ENCODE measurements around the gene FILIP1.

The FILIP1 gene

DNA sequence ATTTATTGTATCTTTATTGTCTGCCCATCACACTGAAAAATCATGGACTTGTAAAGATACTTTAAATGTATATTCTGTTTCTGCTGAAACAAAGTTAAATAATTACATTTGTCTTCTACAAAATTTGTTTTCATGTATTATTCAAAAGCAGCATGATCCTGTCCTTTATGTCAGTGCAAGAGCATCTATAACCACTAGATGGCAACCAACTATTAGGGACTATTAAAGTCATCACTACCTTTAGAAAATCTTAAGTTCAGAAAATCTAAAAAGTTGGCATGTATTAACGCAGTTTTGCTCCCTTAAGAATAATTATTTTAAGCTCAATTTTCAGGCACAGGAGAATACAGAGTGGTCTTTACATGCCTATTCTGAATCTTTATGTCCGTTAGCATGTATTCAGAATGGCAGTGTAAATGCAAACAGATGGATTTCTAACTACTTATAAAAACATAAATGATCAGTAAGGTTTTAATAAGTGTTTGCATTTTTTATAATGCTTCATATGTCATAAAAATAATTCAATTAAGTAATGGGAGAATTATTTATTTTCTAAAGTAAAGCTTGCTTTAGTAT, 226.8 kb downstream of the FILIP1 start:
- in situ Hi-C loops (cut with MboI; ENCODE audit: low pct_unique_long_range_greater_than_20kb, low sequenced_read_pairs, unreplicated experiment): no loop called here
- DNase-seq (ENCODE audit: low spot score): peak; percentile 39

DNA sequence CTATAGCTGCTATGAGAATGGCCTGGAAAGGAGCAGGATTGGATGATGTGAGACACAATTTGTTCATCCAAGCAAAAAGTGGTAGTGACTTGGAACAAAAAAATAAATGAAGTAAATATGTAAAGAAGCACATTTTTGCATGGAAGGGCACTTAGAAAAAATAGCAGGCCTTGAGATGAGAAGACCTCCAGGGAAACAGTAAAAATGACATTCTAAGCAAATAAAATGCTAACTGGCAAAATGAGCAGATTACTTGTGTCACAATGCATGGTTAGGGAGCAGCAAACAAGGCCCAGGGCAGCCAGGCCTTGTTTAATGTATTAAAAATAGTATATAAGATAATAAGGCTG, 230.2 kb downstream of the FILIP1 start:
- DNase-seq (ENCODE audit: low spot score): no peak
- in situ Hi-C loops (cut with MboI; ENCODE audit: low pct_unique_long_range_greater_than_20kb, low sequenced_read_pairs, unreplicated experiment): no loop called here
- TF ChIP-seq, protein P1, sequence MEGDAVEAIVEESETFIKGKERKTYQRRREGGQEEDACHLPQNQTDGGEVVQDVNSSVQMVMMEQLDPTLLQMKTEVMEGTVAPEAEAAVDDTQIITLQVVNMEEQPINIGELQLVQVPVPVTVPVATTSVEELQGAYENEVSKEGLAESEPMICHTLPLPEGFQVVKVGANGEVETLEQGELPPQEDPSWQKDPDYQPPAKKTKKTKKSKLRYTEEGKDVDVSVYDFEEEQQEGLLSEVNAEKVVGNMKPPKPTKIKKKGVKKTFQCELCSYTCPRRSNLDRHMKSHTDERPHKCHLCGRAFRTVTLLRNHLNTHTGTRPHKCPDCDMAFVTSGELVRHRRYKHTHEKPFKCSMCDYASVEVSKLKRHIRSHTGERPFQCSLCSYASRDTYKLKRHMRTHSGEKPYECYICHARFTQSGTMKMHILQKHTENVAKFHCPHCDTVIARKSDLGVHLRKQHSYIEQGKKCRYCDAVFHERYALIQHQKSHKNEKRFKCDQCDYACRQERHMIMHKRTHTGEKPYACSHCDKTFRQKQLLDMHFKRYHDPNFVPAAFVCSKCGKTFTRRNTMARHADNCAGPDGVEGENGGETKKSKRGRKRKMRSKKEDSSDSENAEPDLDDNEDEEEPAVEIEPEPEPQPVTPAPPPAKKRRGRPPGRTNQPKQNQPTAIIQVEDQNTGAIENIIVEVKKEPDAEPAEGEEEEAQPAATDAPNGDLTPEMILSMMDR (IDR thresholded peaks at IDR 0.05; ENCODE audit: extremely low read depth, insufficient read depth, missing control alignments): no peak

More for the DNA sequence above, 226.8 kb downstream of the FILIP1 start:
- TF ChIP-seq, protein P1 (IDR thresholded peaks at IDR 0.05; ENCODE audit: extremely low read depth, insufficient read depth, missing control alignments): peak; percentile 74

DNA sequence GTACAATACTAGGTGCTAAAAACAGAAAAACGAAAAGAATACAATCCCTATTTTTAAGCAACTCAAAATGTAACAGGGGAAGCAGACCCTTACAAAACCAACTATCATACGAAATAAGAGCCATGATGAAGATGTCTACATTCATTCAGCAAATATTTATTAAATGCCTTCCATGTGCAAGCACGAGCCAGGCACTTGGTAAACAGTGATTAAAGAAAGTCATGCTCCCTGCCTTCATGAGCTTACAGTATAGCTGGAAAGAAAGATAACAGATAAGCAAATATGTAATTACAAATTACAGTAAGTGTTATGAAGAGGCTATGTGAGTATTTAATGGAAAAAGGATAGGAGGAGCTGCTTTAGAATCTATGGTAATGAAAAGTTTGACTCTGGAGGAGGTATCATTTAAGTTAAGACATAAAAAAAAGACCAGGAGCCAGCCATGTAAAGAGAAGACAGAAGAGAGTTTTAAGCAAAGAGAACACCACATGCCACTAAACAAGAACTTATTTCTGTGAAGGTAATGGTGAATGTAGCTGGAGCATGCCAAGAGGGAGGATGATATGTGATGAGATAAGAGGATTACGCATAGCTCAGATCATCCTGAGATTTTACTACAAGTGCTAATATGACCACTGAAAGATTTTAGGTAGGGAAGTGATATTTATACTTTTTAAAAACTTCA, 230.7 kb downstream of the FILIP1 start:
- in situ Hi-C loops (cut with MboI; ENCODE audit: low pct_unique_long_range_greater_than_20kb, low sequenced_read_pairs, unreplicated experiment): no loop called here
- DNase-seq (ENCODE audit: low spot score): no peak
- TF ChIP-seq, protein P1 (IDR thresholded peaks at IDR 0.05; ENCODE audit: extremely low read depth, insufficient read depth, missing control alignments): no peak

DNA sequence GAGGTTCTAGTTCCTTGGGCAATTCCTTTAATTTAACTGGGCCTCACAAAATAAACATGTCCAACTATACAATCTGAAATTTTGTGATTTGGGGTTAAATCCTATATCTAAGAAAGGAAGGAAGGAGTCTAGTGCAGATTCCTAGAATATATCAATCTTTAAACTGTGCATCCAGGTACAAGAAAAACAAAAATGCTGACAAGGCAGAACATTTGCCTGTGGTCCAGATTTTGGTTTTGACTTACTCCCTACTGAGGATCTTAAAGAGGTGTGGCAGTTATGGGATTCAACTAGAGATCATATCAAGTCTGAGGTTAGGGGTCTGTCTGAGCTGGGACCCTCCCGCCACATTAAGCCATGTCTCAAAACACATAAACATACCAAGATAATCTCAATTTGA, 232.3 kb downstream of the FILIP1 start:
- DNase-seq (ENCODE audit: low spot score): no peak
- TF ChIP-seq, protein P1 (IDR thresholded peaks at IDR 0.05; ENCODE audit: extremely low read depth, insufficient read depth, missing control alignments): no peak
- in situ Hi-C loops (cut with MboI; ENCODE audit: low pct_unique_long_range_greater_than_20kb, low sequenced_read_pairs, unreplicated experiment): no loop called here

DNA sequence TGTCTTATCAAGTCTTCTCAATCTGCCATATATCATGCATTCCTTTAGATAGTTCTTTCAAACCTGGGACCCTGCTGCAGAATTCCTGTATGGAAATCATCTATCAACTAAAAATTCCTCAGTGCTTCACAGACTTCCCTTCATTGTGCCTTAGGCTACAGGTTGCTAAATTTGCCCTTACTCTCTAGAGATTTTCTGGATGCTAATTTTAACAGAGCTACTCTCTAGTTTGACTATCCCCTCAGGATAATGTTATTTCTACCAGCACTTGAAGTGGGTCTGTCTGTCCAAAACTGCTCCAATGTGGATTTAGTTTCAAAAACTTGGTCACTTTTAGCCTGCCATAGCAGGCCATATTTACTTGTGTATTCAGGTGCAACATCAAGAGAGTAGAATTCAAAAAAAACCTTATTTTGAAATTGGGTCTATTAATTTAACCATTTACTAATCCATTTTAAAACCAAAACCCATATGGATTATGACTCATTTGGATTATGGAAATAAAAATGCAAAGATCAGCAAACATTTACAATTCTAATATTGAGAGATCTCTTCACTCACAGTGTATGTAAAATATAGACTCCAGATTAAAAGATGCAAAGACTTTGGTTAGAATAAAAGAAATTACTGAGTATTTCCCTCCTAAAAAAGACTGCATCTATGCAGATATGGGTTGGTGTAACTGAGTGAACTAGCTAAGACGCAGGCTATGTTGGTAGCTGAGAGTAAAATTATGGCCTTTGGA, 236.1 kb downstream of the FILIP1 start:
- no peak for DNase-seq (ENCODE audit: low spot score)
- TF ChIP-seq, protein P1 (IDR thresholded peaks at IDR 0.05; ENCODE audit: extremely low read depth, insufficient read depth, missing control alignments): no peak
- in situ Hi-C loops (cut with MboI; ENCODE audit: low pct_unique_long_range_greater_than_20kb, low sequenced_read_pairs, unreplicated experiment): no loop called here

DNA sequence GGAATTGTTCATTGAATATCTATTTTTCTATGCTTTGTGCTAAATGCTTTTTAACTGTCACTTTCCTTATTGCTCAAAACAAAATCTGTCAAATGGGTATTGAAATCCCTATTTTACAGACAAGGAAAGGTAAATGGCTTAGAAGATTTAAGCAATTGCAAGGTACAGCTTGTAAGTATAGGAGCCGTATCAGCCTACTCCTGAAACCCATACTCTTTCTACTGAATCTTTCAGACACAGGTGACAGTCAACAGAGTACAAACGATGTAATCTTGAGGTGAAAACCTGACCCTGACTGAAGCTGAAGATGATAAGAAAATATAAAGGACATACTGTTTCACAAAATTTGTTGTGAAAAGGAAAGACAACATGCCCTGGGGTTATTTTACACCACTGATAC, 243.0 kb downstream of the FILIP1 start:
- in situ Hi-C loops (cut with MboI; ENCODE audit: low pct_unique_long_range_greater_than_20kb, low sequenced_read_pairs, unreplicated experiment): no loop called here
- no peak for DNase-seq (ENCODE audit: low spot score)
- TF ChIP-seq, protein P1 (IDR thresholded peaks at IDR 0.05; ENCODE audit: extremely low read depth, insufficient read depth, missing control alignments): no peak
